Testis (tissue), 5 donors: Measurements from ENCODE around the gene RPS3A. TPM values are rescaled to one million over a fixed set of nuclear protein-coding genes. Genes with fewer than 3 reads are reported as not detected.
"Not testable (repeated sequence)": the region's sequence is repeated elsewhere in the genome, so short reads cannot be mapped to it uniquely, and the experiment has no call there.

Experiments
- DNase-seq: peaks from one replicate; pipeline ENCODE4 v3.0.0-alpha.2; 2019
- H3K27ac ChIP-seq, 2 donors: fragments of 200-600 bp; sonication (generic); one replicate each; pipeline ENCODE4 v1.5.1; 2019
- H3K27me3 ChIP-seq: fragments of 200-600 bp; sonication (generic); one replicate; pipeline ENCODE4 v1.5.1; 2019
- H3K36me3 ChIP-seq: fragments of 200-600 bp; sonication (generic); one replicate; pipeline ENCODE4 v1.5.1; 2017; ENCODE audit warnings: low read depth; ENCODE audit errors: missing control alignments
- H3K4me1 ChIP-seq: fragments of 200-600 bp; sonication (generic); one replicate; pipeline ENCODE4 v1.5.1; 2019
- H3K4me3 ChIP-seq, 2 donors: fragments of 200-600 bp; sonication (generic); one replicate each; pipeline ENCODE4 v1.5.1; 2017 to 2019
- H3K9me3 ChIP-seq: fragments of 200-600 bp; sonication (generic); one replicate; pipeline ENCODE4 v1.5.1; 2017
- POLR2A ChIP-seq: fragments of 450-650 bp; IDR thresholded peaks from one replicate; pipeline ENCODE4 v1.6.1; 2017; ENCODE audit warnings: antibody characterized with exemption, mild to moderate bottlenecking, moderate library complexity
- WGBS, 2 donors: methylation state at CpG; one replicate each; pipeline ENCODE4 v1.1.5; 2018; 5-methylcytosine and 5-hydroxymethylcytosine counted together
- intact Hi-C: fragments of 100-400 bp; cut with DNase I; formaldehyde crosslinking; loops from one replicate; pipeline ENCODE4 v1.15.1; 2023; ENCODE audit warnings: low total_unique reads
- long read RNA-seq, 2 donors: transcript quantifications; one replicate each; lab custom pipeline, GENCODE V29; 2026
- polyA plus RNA-seq: library from polyadenylated mRNA; stranded (reverse); fragments of 350-450 nt; fragmentation: Illumina TruSeq; extraction: RNeasy Lipid Tissue Mini Kit (QIAGEN cat#74804); gene quantifications from one replicate; pipeline ENCODE4 v1.2.3, GENCODE V29; 2014; ENCODE audit warnings: low read depth, low replicate concordance; ENCODE audit not compliant: insufficient read depth
- total RNA-seq, 2 donors: library from RNA; depleted of rRNA; stranded (reverse); fragments of >200 nt; gene quantifications; one replicate each; pipeline ENCODE4 v1.2.3, GENCODE V29; 2016
- TF ChIP-seq, protein P1 (sequence below), 3 experiments: fragments of 450-650 bp in 2 of 3; fragments of 200-600 bp in 1 of 3; sonication (generic) in 1 of 3; IDR thresholded peaks; one replicate each; pipeline ENCODE4 v1.5.1; 2016 to 2019; ENCODE audit warnings: antibody characterized with exemption in 3 of 3, mild to moderate bottlenecking in 2 of 3, moderate library complexity in 1 of 3

RPS3A gene
- 1,000 to 10,000 TPM in 1 of 2 donors, 100 to 1,000 TPM in 1; 896 to 1,385 TPM for total RNA-seq
- polyA plus RNA-seq: 1,182 TPM
- long read RNA-seq, donor 1, transcript RPS3A-201 (6 exons, 934 nt): major isoform, 2,080 of 2,403 reads
- long read RNA-seq, donor 1, transcript RPS3A-205 (6 exons, 674 nt): minor isoform, 12 of 2,403 reads
- long read RNA-seq, donor 1, transcript RPS3A-208 (4 exons, 576 nt): minor isoform, 11 of 2,403 reads
- long read RNA-seq, donor 1, partial matches to known transcripts: 256 of 2,403 reads
- long read RNA-seq, donor 1, other reads (novel, unspliced or antisense): 42 of 2,403 reads
- long read RNA-seq, donor 2, transcript RPS3A-208 (4 exons, 576 nt): minor isoform, 5 of 1,622 reads
- long read RNA-seq, donor 2, transcript RPS3A-205 (6 exons, 674 nt): minor isoform, 20 of 1,622 reads
- long read RNA-seq, donor 2, transcript RPS3A-201 (6 exons, 934 nt): major isoform, 1,436 of 1,622 reads
- long read RNA-seq, donor 2, partial matches to known transcripts: 122 of 1,622 reads
- long read RNA-seq, donor 2, other reads (novel, unspliced or antisense): 39 of 1,622 reads

DNA sequence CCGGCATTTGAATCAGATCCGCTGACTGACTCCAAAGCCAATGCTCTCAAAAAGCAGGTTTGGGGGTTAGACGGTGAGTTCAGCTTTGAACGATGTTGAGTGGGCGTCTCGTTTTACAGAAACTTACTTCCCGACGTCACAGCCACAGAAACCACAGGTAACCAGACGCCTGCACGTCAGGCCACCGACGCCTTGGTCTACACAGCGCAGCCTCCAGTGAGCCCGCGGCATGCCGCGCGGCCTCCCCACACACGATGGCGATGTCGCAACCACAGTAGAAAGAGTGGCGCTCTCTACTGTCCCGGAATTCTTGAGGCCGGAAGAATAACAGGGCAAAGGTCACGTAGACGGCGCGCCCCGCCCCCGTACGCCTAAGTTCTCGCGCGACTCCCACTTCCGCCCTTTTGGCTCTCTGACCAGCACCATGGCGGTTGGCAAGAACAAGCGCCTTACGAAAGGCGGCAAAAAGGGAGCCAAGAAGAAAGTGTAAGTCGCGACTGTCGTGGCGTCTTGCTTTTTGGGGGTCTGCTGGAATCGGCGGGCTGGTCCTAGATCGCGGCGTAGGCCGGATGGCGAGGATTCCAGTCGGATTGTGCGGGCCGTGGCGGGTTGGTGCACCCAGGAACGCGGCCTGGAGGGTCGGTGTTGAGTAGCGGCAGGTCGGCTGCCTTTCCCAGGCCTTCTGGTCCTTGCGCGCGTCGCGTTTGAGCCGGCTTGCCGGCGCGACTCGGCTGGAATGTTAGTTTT is at the start of gene RPS3A:
TSS of gene RPS3A (plus strand) at position 400 of the 747 bp plus-strand sequence. CDS start at position 425, 25 bp downstream.
- WGBS, 2 donors: 1 to 2% methylated on average over 29 to 62 of the region's 69 CpGs
- peak within 1 kb of the TSS; percentile 89 to 96 for H3K27ac ChIP-seq
- H3K9me3 ChIP-seq: no peaks in the 10 kb centered on the region
- intact Hi-C loops: no loop called here
- H3K27me3 ChIP-seq: no peaks in the 10 kb centered on the region
- DNase-seq: peak; percentile 98
- peak within 1 kb of the TSS; percentile 92 to 98 for H3K4me3 ChIP-seq
- peaks cover 13% of the 10 kb centered on the region for H3K4me1 ChIP-seq
- TF ChIP-seq, protein P1, sequence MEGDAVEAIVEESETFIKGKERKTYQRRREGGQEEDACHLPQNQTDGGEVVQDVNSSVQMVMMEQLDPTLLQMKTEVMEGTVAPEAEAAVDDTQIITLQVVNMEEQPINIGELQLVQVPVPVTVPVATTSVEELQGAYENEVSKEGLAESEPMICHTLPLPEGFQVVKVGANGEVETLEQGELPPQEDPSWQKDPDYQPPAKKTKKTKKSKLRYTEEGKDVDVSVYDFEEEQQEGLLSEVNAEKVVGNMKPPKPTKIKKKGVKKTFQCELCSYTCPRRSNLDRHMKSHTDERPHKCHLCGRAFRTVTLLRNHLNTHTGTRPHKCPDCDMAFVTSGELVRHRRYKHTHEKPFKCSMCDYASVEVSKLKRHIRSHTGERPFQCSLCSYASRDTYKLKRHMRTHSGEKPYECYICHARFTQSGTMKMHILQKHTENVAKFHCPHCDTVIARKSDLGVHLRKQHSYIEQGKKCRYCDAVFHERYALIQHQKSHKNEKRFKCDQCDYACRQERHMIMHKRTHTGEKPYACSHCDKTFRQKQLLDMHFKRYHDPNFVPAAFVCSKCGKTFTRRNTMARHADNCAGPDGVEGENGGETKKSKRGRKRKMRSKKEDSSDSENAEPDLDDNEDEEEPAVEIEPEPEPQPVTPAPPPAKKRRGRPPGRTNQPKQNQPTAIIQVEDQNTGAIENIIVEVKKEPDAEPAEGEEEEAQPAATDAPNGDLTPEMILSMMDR (IDR thresholded peaks at IDR 0.05): peak; percentile 72 to 83 (median 74)
- TF ChIP-seq POLR2A: peak; percentile 16
- H3K36me3 ChIP-seq: no peaks in the 10 kb centered on the region

DNA sequence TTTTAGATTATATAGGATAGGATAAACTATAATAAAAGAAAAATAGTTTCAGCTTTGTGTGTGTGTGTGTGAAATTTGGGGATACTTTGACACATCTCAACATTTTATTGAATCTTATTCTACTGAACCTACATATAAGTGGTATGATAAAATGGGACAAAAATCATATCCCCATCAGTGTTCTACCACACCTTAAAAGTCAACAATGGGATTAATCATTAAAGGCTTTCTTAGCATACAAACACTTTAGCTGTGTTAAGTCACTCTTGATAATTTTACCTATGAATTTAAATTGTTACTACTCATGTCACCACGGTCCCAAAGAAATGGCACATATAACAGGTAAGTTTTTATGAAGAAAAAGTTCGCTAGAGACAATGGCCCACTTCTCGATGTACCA is 46.6 kb upstream of the RPS3A start:
- no peak overlapping the region for H3K27ac ChIP-seq
- H3K4me1 ChIP-seq: no peaks in the 10 kb centered on the region
- WGBS, 2 donors: 90 to 96% methylated on average over 3 of the region's 3 CpGs
- TF ChIP-seq POLR2A: no peak
- H3K27me3 ChIP-seq: no peaks in the 10 kb centered on the region
- no peak for DNase-seq
- no peaks in the 10 kb centered on the region for H3K36me3 ChIP-seq
- H3K4me3 ChIP-seq: no peak overlapping the region
- no peaks in the 10 kb centered on the region for H3K9me3 ChIP-seq
- intact Hi-C loops: no loop called here

DNA sequence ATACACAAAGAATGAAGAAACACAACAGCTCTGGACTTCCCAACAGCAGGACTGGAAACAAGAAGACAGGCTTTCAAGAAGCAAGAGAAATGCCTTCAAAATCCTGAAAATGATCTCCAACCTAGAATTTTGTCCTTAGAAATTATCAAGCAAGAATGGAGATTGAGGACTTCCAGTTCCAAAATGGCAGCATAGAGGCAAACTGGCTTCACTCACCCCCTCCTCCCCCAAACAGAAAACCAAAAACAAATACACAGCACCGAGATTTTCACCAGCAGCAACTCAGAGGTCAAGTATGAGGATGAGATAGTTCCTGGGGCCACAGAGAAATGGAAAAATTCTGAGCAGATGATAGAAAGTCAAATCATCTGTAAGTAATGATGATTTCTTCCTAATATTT is 43.9 kb upstream of the RPS3A start:
- H3K4me3 ChIP-seq: no peak overlapping the region

DNA sequence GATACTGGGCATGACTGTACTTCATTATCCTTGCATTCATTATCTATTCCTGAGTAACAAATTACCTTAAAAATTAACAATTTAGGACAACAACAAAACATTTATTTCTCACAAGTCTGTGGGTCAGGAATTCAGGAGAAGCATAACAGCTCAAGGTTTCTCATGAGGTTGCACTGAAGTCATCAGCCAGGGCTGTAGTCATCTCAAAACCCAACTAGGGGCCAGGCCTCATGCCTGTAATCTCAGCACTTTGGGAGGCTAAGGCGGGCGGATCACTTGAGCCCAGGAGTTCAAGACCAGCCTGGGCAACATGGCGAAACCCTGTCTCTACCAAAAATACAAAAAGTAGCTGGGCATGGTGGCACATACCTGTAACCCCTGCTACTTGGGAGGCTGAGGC is 36.3 kb upstream of the RPS3A start:
- DNase-seq, H3K9me3 ChIP-seq, H3K27ac ChIP-seq, H3K36me3 ChIP-seq, intact Hi-C loops, H3K4me3 ChIP-seq, H3K27me3 ChIP-seq, H3K4me1 ChIP-seq: not testable (repeated sequence)
- WGBS, 2 donors: 90 to 96% methylated on average over 3 of the region's 3 CpGs

More for the DNA sequence above, 43.9 kb upstream of the RPS3A start:
- no peaks in the 10 kb centered on the region for H3K36me3 ChIP-seq
- WGBS, 2 donors: 40 to 42% methylated on average over 1 of the region's 1 CpG
- no peaks in the 10 kb centered on the region for H3K9me3 ChIP-seq
- no peak for DNase-seq
- no peaks in the 10 kb centered on the region for H3K27me3 ChIP-seq
- no peak overlapping the region for H3K27ac ChIP-seq
- TF ChIP-seq, protein P1 (IDR thresholded peaks at IDR 0.05): no peak
- no peak for TF ChIP-seq POLR2A
- no peaks in the 10 kb centered on the region for H3K4me1 ChIP-seq
- intact Hi-C loops: no loop called here

GRCh38 chr4:151067316-151067970 is 32.0 kb upstream of the RPS3A start:
- no peaks in the 10 kb centered on the region for H3K36me3 ChIP-seq
- WGBS, 2 donors: 83 to 84% methylated on average over 5 of the region's 5 CpGs
- intact Hi-C loops: no loop called here
- H3K27me3 ChIP-seq: no peaks in the 10 kb centered on the region
- H3K4me1 ChIP-seq: no peaks in the 10 kb centered on the region
- no peak for DNase-seq
- no peak overlapping the region for H3K4me3 ChIP-seq
- TF ChIP-seq, protein P1 (IDR thresholded peaks at IDR 0.05): no peak
- TF ChIP-seq POLR2A: no peak
- no peak overlapping the region for H3K27ac ChIP-seq
- no peaks in the 10 kb centered on the region for H3K9me3 ChIP-seq
